ACC112 (cell line): ENCODE results near the gene CFAP58.

ENCODE experiments used
- H2AFZ ChIP-seq: fragments of 200-600 bp; sonication (generic); one replicate; pipeline ENCODE4 v1.6.0; 2017; ENCODE audit warnings: antibody characterized with exemption, low read length; ENCODE audit not compliant: unreplicated experiment
- H3K27ac ChIP-seq: fragments of 200-600 bp; sonication (generic); 2 replicates; pipeline ENCODE4 v1.5.1; 2014; ENCODE audit warnings: low read depth, mild to moderate bottlenecking, antibody characterized with exemption, low read length, moderate library complexity
- H3K27me3 ChIP-seq: fragments of 200-600 bp; sonication (generic); 2 replicates; pipeline ENCODE4 v1.6.1; 2014; ENCODE audit warnings: mild to moderate bottlenecking, antibody characterized with exemption, low read length, moderate library complexity, mixed read lengths; ENCODE audit not compliant: insufficient read depth
- H3K36me3 ChIP-seq: fragments of 200-600 bp; sonication (generic); 2 replicates; pipeline ENCODE4 v1.6.1; 2016; ENCODE audit warnings: mild to moderate bottlenecking, antibody characterized with exemption, low read length, moderate library complexity, mixed read lengths; ENCODE audit not compliant: insufficient read depth
- H3K4me1 ChIP-seq: fragments of 200-600 bp; sonication (generic); one replicate; pipeline ENCODE4 v1.6.1; 2016; ENCODE audit warnings: low read length, mixed read lengths; ENCODE audit not compliant: insufficient read depth, unreplicated experiment, control insufficient read depth
- H3K4me3 ChIP-seq: fragments of 200-600 bp; sonication (generic); 2 replicates; pipeline ENCODE4 v1.5.1; 2014; ENCODE audit warnings: mild to moderate bottlenecking, low read depth, low read length
- H3K79me2 ChIP-seq: fragments of 200-600 bp; sonication (generic); one replicate; pipeline ENCODE4 v1.6.0; 2016; ENCODE audit warnings: low read length; ENCODE audit not compliant: control insufficient read depth, unreplicated experiment, insufficient read depth

The CFAP58 gene

GRCh38 chr10:104353325-104354048 lies at the start of gene CFAP58:
TSS of gene CFAP58 (plus strand) at chr10:104353833. CDS start at chr10:104353898, 65 bp downstream.
- no peaks in the 10 kb centered on the region for H3K27me3 ChIP-seq
- H3K4me3 ChIP-seq, result peak within 1 kb of the TSS; percentile 79
- H3K4me1 ChIP-seq, result peaks cover 33% of the 10 kb centered on the region
- peak within 1 kb of the TSS; percentile 35 for H2AFZ ChIP-seq
- H3K27ac ChIP-seq, result peak within 1 kb of the TSS; percentile 27; the same call in 1 of the 2 replicates
- H3K36me3 ChIP-seq, result no peaks in the 10 kb centered on the region
- H3K79me2 ChIP-seq, result peaks cover 5% of the 10 kb centered on the region

- peak overlapping the region; percentile 100; the same call in 1 of the 2 replicates for H3K27ac ChIP-seq
- peaks cover 72% of the 10 kb centered on the region for H3K4me1 ChIP-seq
- no peaks in the 10 kb centered on the region for H3K27me3 ChIP-seq
- H3K4me3 ChIP-seq, result no peak overlapping the region
- peaks cover 10% of the 10 kb centered on the region for H3K79me2 ChIP-seq
- peaks cover 5% of the 10 kb centered on the region; the same call in 1 of the 2 replicates for H3K36me3 ChIP-seq
- no peak overlapping the region for H2AFZ ChIP-seq
These were observed 49.3 kb upstream of the CFAP58 start for GRCh38 chr10:104304356-104304745.

- H3K36me3 ChIP-seq, result peaks cover 5% of the 10 kb centered on the region; the same call in 1 of the 2 replicates
- no peak overlapping the region for H2AFZ ChIP-seq
- H3K4me3 ChIP-seq, result no peak overlapping the region
- no peaks in the 10 kb centered on the region for H3K27me3 ChIP-seq
- H3K79me2 ChIP-seq, result peaks cover 10% of the 10 kb centered on the region
- peak overlapping the region; percentile 100 for H3K27ac ChIP-seq
- peaks cover 72% of the 10 kb centered on the region for H3K4me1 ChIP-seq
These were observed 48.7 kb upstream of the CFAP58 start for GRCh38 chr10:104304927-104305326.

GRCh38 chr10:104306897-104307296 lies 46.7 kb upstream of the CFAP58 start:
- Histone ChIP-seq H3K79me2 (peaks cover 27% of the 10 kb centered on the region), H2AFZ (no peak overlapping the region), H3K4me3 (no peak overlapping the region), H3K27me3 (no peaks in the 10 kb centered on the region), H3K36me3 (peaks cover 21% of the 10 kb centered on the region), H3K27ac (peak overlapping the region; percentile 100), H3K4me1 (peaks cover 74% of the 10 kb centered on the region)

- Histone ChIP-seq H3K79me2 (peaks cover 36% of the 10 kb centered on the region), H3K4me1 (peaks cover 70% of the 10 kb centered on the region), H3K27me3 (no peaks in the 10 kb centered on the region), H3K27ac (peak overlapping the region; percentile 100), H3K4me3 (no peak overlapping the region), H3K36me3 (peaks cover 30% of the 10 kb centered on the region), H2AFZ (no peak overlapping the region)
These were observed 45.8 kb upstream of the CFAP58 start for GRCh38 chr10:104307576-104308438.

- peak overlapping the region; percentile 100 for H3K27ac ChIP-seq
- peaks cover 31% of the 10 kb centered on the region for H3K36me3 ChIP-seq
- H3K4me1 ChIP-seq, result peaks cover 70% of the 10 kb centered on the region
- no peak overlapping the region for H3K4me3 ChIP-seq
- H2AFZ ChIP-seq, result no peak overlapping the region
- H3K79me2 ChIP-seq, result peaks cover 43% of the 10 kb centered on the region
- H3K27me3 ChIP-seq, result no peaks in the 10 kb centered on the region
These were observed 45.2 kb upstream of the CFAP58 start for GRCh38 chr10:104308439-104308903.

GRCh38 chr10:104309980-104310978 lies 43.4 kb upstream of the CFAP58 start:
- no peak overlapping the region; the same call in 1 of the 2 replicates for H3K4me3 ChIP-seq
- H2AFZ ChIP-seq, result no peak overlapping the region
- H3K27me3 ChIP-seq, result no peaks in the 10 kb centered on the region
- peaks cover 40% of the 10 kb centered on the region for H3K36me3 ChIP-seq
- peaks cover 61% of the 10 kb centered on the region for H3K79me2 ChIP-seq
- H3K27ac ChIP-seq, result peak overlapping the region; percentile 100
- peaks cover 65% of the 10 kb centered on the region for H3K4me1 ChIP-seq

GRCh38 chr10:104311184-104311720 lies 42.4 kb upstream of the CFAP58 start:
- peaks cover 42% of the 10 kb centered on the region for H3K36me3 ChIP-seq
- no peak overlapping the region for H2AFZ ChIP-seq
- peaks cover 70% of the 10 kb centered on the region for H3K79me2 ChIP-seq
- H3K27ac ChIP-seq, result peak overlapping the region; percentile 100
- no peak overlapping the region for H3K4me3 ChIP-seq
- peaks cover 57% of the 10 kb centered on the region for H3K4me1 ChIP-seq
- H3K27me3 ChIP-seq, result no peaks in the 10 kb centered on the region

GRCh38 chr10:104314591-104315485 lies 38.8 kb upstream of the CFAP58 start:
- H3K27ac ChIP-seq, result no peak overlapping the region
- H2AFZ ChIP-seq, result no peak overlapping the region
- H3K36me3 ChIP-seq, result peaks cover 45% of the 10 kb centered on the region; the same call in 1 of the 2 replicates
- H3K79me2 ChIP-seq, result peaks cover 97% of the 10 kb centered on the region
- no peaks in the 10 kb centered on the region for H3K27me3 ChIP-seq
- peaks cover 60% of the 10 kb centered on the region for H3K4me1 ChIP-seq
- no peak overlapping the region for H3K4me3 ChIP-seq
